ENCODE results near the gene EFNA5.

DNA sequence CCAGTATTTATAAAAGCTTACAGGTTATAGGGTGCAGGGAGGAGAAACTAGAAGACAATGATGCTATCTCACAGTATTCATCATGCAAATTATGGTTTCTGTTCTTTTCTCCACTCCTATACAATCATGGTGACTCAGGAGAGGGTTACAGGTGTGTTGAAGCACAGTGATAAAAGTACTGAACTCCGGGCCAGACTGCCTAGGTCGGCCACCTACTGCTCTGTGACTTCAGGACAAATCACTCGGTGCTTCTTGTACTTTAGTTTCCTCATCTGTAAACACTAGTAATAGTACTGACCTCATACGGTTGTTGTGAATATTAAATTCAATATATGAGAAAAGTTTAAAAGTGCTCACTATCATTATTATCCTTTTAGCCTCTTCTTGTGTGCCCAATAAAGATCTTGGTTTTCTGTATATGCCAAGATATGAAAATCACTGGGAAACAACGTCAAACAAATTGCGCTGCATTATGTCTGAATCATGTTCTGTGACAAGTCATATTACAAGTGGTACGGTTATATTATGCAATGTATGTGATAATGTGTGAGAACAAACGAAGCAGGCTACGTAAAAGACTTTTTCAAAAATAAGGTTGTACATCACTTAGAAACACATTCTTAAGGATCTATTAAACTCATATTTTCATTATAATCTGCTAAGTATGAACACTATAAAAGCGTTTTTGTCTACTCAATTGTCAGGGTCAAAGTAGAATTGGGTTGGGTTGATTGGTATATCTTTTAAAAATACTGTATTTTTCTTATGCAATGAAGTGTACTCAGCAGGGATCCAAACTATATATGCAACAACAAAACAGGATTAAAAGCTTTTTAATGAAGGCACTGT, 153.3 kb downstream of the EFNA5 start:
- no peak for TF ChIP-seq NR2C1 (IDR thresholded peaks at IDR 0.05)
- no peak for TF ChIP-seq IKZF2 (IDR thresholded peaks at IDR 0.05)
- TF ChIP-seq, protein P1, sequence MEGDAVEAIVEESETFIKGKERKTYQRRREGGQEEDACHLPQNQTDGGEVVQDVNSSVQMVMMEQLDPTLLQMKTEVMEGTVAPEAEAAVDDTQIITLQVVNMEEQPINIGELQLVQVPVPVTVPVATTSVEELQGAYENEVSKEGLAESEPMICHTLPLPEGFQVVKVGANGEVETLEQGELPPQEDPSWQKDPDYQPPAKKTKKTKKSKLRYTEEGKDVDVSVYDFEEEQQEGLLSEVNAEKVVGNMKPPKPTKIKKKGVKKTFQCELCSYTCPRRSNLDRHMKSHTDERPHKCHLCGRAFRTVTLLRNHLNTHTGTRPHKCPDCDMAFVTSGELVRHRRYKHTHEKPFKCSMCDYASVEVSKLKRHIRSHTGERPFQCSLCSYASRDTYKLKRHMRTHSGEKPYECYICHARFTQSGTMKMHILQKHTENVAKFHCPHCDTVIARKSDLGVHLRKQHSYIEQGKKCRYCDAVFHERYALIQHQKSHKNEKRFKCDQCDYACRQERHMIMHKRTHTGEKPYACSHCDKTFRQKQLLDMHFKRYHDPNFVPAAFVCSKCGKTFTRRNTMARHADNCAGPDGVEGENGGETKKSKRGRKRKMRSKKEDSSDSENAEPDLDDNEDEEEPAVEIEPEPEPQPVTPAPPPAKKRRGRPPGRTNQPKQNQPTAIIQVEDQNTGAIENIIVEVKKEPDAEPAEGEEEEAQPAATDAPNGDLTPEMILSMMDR (IDR thresholded peaks at IDR 0.05 in 2 of 3, conservative IDR thresholded peaks at IDR 0.05 in 1 of 3; ENCODE audit: control insufficient read depth in 2 of 3, extremely low read depth in 1 of 3, insufficient read depth in 1 of 3, low read depth in 3 of 3, low read length in 3 of 3) = no peak
- TF ChIP-seq MTA3 (IDR thresholded peaks at IDR 0.05; ENCODE audit: borderline replicate concordance, low read length) = no peak
- TF ChIP-seq NFXL1 (IDR thresholded peaks at IDR 0.05; ENCODE audit: borderline replicate concordance) = no peak
- TF ChIP-seq CBX5 (IDR thresholded peaks at IDR 0.05; ENCODE audit: low read depth) = no peak
- TF ChIP-seq BACH1 (IDR thresholded peaks at IDR 0.05; ENCODE audit: borderline replicate concordance) = no peak
- TF ChIP-seq TAF1 (IDR thresholded peaks at IDR 0.05; ENCODE audit: borderline replicate concordance, low read depth, low read length) = no peak
- TF ChIP-seq TCF7 (IDR thresholded peaks at IDR 0.05; ENCODE audit: borderline replicate concordance) = no peak
